Peyer's patch (tissue), 4 donors: ENCODE results near the gene DLK1.

Experiments
- POLR2A ChIP-seq, 2 donors: fragments of 450-650 bp; IDR thresholded peaks; one replicate each; pipeline ENCODE4 v1.5.1; 2017; ENCODE audit warnings: antibody characterized with exemption in 2 of 2, mild to moderate bottlenecking in 2 of 2, moderate library complexity in 2 of 2
- TF ChIP-seq, protein P1 (sequence below), 6 experiments: fragments of 450-650 bp in 4 of 6; fragments of 200-600 bp in 2 of 6; sonication (generic) in 1 of 6; IDR thresholded peaks; one replicate each; pipeline ENCODE4 v1.5.1; 2017 to 2019; ENCODE audit warnings: antibody characterized with exemption in 6 of 6, mild to moderate bottlenecking in 3 of 6, moderate library complexity in 1 of 6

DNA sequence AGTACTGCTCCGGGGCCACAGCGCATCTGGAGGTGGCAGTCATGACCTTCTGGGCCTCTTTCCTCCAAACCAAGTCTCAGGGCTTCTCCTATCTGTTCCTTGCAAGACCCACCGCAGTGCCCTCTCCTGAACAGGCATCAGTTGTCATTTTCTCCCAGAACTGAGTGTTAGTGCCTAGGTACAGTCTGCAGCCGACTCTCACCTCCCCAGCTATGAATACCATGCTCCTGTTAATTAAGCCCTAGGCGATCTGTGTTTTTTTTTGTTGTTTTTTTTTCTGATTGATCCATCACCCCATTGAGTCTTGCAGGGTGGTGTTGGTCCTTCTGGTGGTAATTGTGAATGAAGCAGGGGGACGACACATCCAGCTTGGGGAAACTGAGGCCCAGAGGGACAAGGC lies 47.5 kb upstream of the DLK1 start:
- TF ChIP-seq, protein P1, sequence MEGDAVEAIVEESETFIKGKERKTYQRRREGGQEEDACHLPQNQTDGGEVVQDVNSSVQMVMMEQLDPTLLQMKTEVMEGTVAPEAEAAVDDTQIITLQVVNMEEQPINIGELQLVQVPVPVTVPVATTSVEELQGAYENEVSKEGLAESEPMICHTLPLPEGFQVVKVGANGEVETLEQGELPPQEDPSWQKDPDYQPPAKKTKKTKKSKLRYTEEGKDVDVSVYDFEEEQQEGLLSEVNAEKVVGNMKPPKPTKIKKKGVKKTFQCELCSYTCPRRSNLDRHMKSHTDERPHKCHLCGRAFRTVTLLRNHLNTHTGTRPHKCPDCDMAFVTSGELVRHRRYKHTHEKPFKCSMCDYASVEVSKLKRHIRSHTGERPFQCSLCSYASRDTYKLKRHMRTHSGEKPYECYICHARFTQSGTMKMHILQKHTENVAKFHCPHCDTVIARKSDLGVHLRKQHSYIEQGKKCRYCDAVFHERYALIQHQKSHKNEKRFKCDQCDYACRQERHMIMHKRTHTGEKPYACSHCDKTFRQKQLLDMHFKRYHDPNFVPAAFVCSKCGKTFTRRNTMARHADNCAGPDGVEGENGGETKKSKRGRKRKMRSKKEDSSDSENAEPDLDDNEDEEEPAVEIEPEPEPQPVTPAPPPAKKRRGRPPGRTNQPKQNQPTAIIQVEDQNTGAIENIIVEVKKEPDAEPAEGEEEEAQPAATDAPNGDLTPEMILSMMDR (IDR thresholded peaks at IDR 0.05): no peak
- TF ChIP-seq POLR2A (IDR thresholded peaks at IDR 0.05): no peak
